Measurements from ENCODE around the gene SASH3.
A peak's percentile ranks its signal among the peaks of the same experiment; 100 is the strongest.

SASH3 gene

GRCh38 chrX:129823115-129823514 is 43.4 kb downstream of the SASH3 start:
- no peak for TF ChIP-seq BCL11A (tag by site-specific recombination; IDR thresholded peaks at IDR 0.05; ENCODE audit: low read depth)
- TF ChIP-seq ZNF548 (tag by site-specific recombination; IDR thresholded peaks at IDR 0.05) = no peak
- TF ChIP-seq, protein P1, sequence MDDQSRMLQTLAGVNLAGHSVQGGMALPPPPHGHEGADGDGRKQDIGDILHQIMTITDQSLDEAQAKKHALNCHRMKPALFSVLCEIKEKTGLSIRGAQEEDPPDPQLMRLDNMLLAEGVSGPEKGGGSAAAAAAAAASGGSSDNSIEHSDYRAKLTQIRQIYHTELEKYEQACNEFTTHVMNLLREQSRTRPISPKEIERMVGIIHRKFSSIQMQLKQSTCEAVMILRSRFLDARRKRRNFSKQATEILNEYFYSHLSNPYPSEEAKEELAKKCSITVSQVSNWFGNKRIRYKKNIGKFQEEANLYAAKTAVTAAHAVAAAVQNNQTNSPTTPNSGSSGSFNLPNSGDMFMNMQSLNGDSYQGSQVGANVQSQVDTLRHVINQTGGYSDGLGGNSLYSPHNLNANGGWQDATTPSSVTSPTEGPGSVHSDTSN (CRISPR knock-in tag; IDR thresholded peaks at IDR 0.05) = no peak
- no peak for TF ChIP-seq ZNF837 (tag by site-specific recombination; IDR thresholded peaks at IDR 0.05)
- peak; percentile 48 for TF ChIP-seq ZNF654 (tag by site-specific recombination; IDR thresholded peaks at IDR 0.05; ENCODE audit: low read depth)
- TF ChIP-seq ZNF692 (tag by site-specific recombination; IDR thresholded peaks at IDR 0.05) = peak; percentile 94
- TF ChIP-seq CTCF (tag by site-specific recombination; IDR thresholded peaks at IDR 0.05) = 0 out of 2 replicates have a peak, but pooled peaks have one; percentile 24
- TF ChIP-seq ZNF677 (tag by site-specific recombination; IDR thresholded peaks at IDR 0.05) = no peak
- TF ChIP-seq ZFP69B (tag by site-specific recombination; IDR thresholded peaks at IDR 0.05) = peak; percentile 92
- no peak for TF ChIP-seq ZBTB17 (tag by site-specific recombination; IDR thresholded peaks at IDR 0.05)
- TF ChIP-seq ZNF350 (tag by site-specific recombination; IDR thresholded peaks at IDR 0.05) = no peak
- peak; percentile 95 for TF ChIP-seq ZNF664 (tag by site-specific recombination; IDR thresholded peaks at IDR 0.05)
- TF ChIP-seq ZNF544 (tag by site-specific recombination; IDR thresholded peaks at IDR 0.05) = no peak
- no peak for TF ChIP-seq ZNF2 (tag by site-specific recombination; IDR thresholded peaks at IDR 0.05)
- TF ChIP-seq, protein P2, sequence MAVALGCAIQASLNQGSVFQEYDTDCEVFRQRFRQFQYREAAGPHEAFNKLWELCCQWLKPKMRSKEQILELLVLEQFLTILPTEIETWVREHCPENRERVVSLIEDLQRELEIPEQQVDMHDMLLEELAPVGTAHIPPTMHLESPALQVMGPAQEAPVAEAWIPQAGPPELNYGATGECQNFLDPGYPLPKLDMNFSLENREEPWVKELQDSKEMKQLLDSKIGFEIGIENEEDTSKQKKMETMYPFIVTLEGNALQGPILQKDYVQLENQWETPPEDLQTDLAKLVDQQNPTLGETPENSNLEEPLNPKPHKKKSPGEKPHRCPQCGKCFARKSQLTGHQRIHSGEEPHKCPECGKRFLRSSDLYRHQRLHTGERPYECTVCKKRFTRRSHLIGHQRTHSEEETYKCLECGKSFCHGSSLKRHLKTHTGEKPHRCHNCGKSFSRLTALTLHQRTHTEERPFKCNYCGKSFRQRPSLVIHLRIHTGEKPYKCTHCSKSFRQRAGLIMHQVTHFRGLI (tag by site-specific recombination; IDR thresholded peaks at IDR 0.05) = no peak
- no peak for TF ChIP-seq SCRT1 (tag by site-specific recombination; IDR thresholded peaks at IDR 0.05; ENCODE audit: borderline replicate concordance)
- no peak for TF ChIP-seq YY1 (tag by site-specific recombination; IDR thresholded peaks at IDR 0.05)
- TF ChIP-seq ATF2 (tag by site-specific recombination; IDR thresholded peaks at IDR 0.05; ENCODE audit: low read depth) = no peak
- no peak for TF ChIP-seq INSM2 (tag by site-specific recombination; IDR thresholded peaks at IDR 0.05)
- H3K27ac ChIP-seq (ENCODE audit: extremely low read depth, low read depth, low read length) = no peak overlapping the region
- CTCF ChIA-PET = interaction anchor here (0.6 to 3.0 kb wide), 24 partner anchors 9 to 811 kb away, joined by 3 to 15 read pairs (median 4); no protein-coding TSS in a partner anchor

More at GRCh38 chrX:129823115-129823514, 43.4 kb downstream of the SASH3 start:
- POLR2A ChIA-PET = no interaction called here
- peaks cover 9 to 14% of the 10 kb centered on the region in 2 experiments for H3K36me3 ChIP-seq (ENCODE audit: control insufficient read depth in 2 of 2, insufficient read depth in 1 of 2, low read length in 2 of 2)
- no peak overlapping the region for H3K4me3 ChIP-seq (ENCODE audit: low read depth, low read length)
- no peaks in the 10 kb centered on the region for H3K4me1 ChIP-seq (ENCODE audit: control insufficient read depth, insufficient read depth, low read length)
- H3K9me3 ChIP-seq (ENCODE audit: control insufficient read depth, insufficient read depth, low read depth, low read length) = no peaks in the 10 kb centered on the region

Data from HEK293 (cell line).